Stimulated activated CD4-positive, alpha-beta T cell treated with anti-CD3 and anti-CD28 coated beads, Interleukin-4, amount 100 ng/mL, for 48 hours (primary cell): ENCODE measurements around the gene MUC2.

ENCODE experiments used
- DNase-seq, 2 donors: peaks; one replicate each; pipeline ENCODE4 v3.0.0-alpha.2; 2020; ENCODE audit warnings: low read depth in 2 of 2

MUC2 gene

GRCh38 chr11:1087961-1088926 is 13.6 kb downstream of the MUC2 start:
- DNase-seq: no peak

- DNase-seq: no peak
Measured at GRCh38 chr11:1088927-1089737, 14.5 kb downstream of the MUC2 start.

GRCh38 chr11:1089738-1090599 is 15.3 kb downstream of the MUC2 start:
- DNase-seq: no peak

GRCh38 chr11:1090600-1091331 is 16.1 kb downstream of the MUC2 start:
- no peak for DNase-seq

- no peak for DNase-seq
Measured at GRCh38 chr11:1091332-1092083, 16.8 kb downstream of the MUC2 start.

GRCh38 chr11:1092145-1092670 is 17.5 kb downstream of the MUC2 start:
- no peak for DNase-seq

GRCh38 chr11:1092919-1093318 is 18.2 kb downstream of the MUC2 start:
- DNase-seq: no peak

GRCh38 chr11:1099519-1100355 is 25.1 kb downstream of the MUC2 start:
- DNase-seq: no peak

GRCh38 chr11:1100417-1101245 is 26.0 kb downstream of the MUC2 start:
- DNase-seq: no peak

- no peak for DNase-seq
Measured at GRCh38 chr11:1101318-1102089, 26.8 kb downstream of the MUC2 start.

GRCh38 chr11:1102221-1102971 is 27.7 kb downstream of the MUC2 start:
- no peak for DNase-seq

GRCh38 chr11:1102996-1103395 is 28.3 kb downstream of the MUC2 start:
- DNase-seq: no peak

- no peak for DNase-seq
Measured at GRCh38 chr11:1103401-1104360, 29.0 kb downstream of the MUC2 start.

GRCh38 chr11:1104411-1105182 is 29.9 kb downstream of the MUC2 start:
- no peak for DNase-seq

- DNase-seq: no peak
Measured at GRCh38 chr11:1105183-1105565, 30.5 kb downstream of the MUC2 start.
